HepG2 (cell line): ENCODE results near the gene MYLK.

ENCODE experiments used
- CHD2 ChIP-seq: IDR thresholded peaks from 2 replicates; pipeline ENCODE4 v1.6.1; 2011; ENCODE audit warnings: low read depth, low read length, improper control_type of control experiment
- KAT7 ChIP-seq: IDR thresholded peaks from 2 replicates; pipeline ENCODE4 v1.6.1; 2018; ENCODE audit warnings: borderline replicate concordance, missing compliant biosample characterization
- MIER2 ChIP-seq: IDR thresholded peaks from 2 replicates; pipeline ENCODE4 v1.6.1; 2016; ENCODE audit warnings: missing biosample characterization, missing genetic modification reagents
- SATB2 ChIP-seq: sonication (generic); formaldehyde crosslinking; IDR thresholded peaks from 2 replicates; pipeline ENCODE4 v1.5.0; 2020; ENCODE audit warnings: missing genetic modification reagents
- SPEN ChIP-seq: sonication (generic); formaldehyde crosslinking; IDR thresholded peaks from 2 replicates; pipeline ENCODE4 v1.5.1; 2020; ENCODE audit warnings: low read depth, mild to moderate bottlenecking, missing genetic modification reagents
- TF ChIP-seq, protein P1 (sequence below): sonication (generic); formaldehyde crosslinking; IDR thresholded peaks from 2 replicates; pipeline ENCODE4 v1.5.0; 2020; ENCODE audit warnings: mild to moderate bottlenecking, missing genetic modification reagents, moderate library complexity

DNA sequence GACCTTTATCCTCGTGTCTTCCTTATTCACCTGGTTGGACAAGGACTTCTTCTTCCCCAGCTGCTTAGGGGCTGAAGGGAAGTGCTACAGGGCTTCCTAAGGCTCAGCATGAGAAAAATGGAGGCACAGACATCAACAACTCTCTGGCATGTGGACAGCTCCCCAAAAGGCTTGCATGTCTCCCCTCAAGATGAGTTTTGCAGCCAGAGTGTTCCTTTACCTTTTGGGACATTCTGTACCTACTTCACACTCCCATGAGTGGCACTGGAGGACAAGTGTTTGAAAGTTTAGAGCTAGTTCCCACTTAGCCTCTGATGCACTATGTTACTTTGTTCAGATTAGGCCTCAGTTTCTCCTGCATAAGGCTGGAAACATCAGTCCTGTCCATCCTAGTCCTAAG, 222.2 kb downstream of the MYLK start:
- TF ChIP-seq, protein P1, sequence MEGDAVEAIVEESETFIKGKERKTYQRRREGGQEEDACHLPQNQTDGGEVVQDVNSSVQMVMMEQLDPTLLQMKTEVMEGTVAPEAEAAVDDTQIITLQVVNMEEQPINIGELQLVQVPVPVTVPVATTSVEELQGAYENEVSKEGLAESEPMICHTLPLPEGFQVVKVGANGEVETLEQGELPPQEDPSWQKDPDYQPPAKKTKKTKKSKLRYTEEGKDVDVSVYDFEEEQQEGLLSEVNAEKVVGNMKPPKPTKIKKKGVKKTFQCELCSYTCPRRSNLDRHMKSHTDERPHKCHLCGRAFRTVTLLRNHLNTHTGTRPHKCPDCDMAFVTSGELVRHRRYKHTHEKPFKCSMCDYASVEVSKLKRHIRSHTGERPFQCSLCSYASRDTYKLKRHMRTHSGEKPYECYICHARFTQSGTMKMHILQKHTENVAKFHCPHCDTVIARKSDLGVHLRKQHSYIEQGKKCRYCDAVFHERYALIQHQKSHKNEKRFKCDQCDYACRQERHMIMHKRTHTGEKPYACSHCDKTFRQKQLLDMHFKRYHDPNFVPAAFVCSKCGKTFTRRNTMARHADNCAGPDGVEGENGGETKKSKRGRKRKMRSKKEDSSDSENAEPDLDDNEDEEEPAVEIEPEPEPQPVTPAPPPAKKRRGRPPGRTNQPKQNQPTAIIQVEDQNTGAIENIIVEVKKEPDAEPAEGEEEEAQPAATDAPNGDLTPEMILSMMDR (CRISPR knock-in tag): no peak
- no peak for TF ChIP-seq KAT7 (CRISPR knock-in tag)
- no peak for TF ChIP-seq CHD2
- no peak for TF ChIP-seq SATB2 (CRISPR knock-in tag)
- TF ChIP-seq SPEN: no peak
- TF ChIP-seq MIER2 (CRISPR knock-in tag): no peak
